ENCODE results near the gene LIPM.

- TF ChIP-seq EZH2phosphoT487 (IDR thresholded peaks at IDR 0.05; ENCODE audit: low read length) (no peak), CTCF (IDR thresholded peaks at IDR 0.05; ENCODE audit: low read length) (no peak)
Observed at GRCh38 chr10:88858491-88858890, 56.0 kb downstream of the LIPM start.
